Measurements from ENCODE around the gene BTBD9.

The BTBD9 gene

GRCh38 chr6:38389875-38390274 lies 249.9 kb downstream of the BTBD9 start:
- DNase-seq, result no peak
- in situ Hi-C loops (cut with HindIII; ENCODE audit: low pct_ligation_motif_present, low pct_unique_long_range_greater_than_20kb, low sequenced_read_pairs), result no loop called here

GRCh38 chr6:38387971-38388370 lies 251.8 kb downstream of the BTBD9 start:
- in situ Hi-C loops (cut with HindIII; ENCODE audit: low pct_ligation_motif_present, low pct_unique_long_range_greater_than_20kb, low sequenced_read_pairs), result no loop called here
- DNase-seq, result no peak

DNA sequence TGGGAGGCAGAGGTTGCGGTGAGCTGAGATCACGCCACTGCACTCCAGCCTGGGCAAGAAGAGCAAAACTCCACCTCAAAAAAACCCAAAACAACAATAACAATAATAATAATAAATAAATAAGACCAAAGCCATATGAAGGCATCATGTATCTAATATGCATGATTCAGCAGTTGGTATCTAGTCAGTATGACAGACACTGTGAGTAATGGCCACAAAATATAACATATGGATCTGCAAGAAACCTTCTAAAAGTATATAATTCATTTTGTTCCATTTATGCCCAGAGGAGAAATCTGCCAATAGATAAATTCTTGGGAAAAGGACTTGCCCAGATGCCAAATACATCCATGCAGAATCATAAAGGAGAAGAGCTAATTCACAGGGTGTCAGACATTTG lies 252.3 kb downstream of the BTBD9 start:
- no peak for DNase-seq
- in situ Hi-C loops (cut with HindIII; ENCODE audit: low pct_ligation_motif_present, low pct_unique_long_range_greater_than_20kb, low sequenced_read_pairs), result no loop called here

DNA sequence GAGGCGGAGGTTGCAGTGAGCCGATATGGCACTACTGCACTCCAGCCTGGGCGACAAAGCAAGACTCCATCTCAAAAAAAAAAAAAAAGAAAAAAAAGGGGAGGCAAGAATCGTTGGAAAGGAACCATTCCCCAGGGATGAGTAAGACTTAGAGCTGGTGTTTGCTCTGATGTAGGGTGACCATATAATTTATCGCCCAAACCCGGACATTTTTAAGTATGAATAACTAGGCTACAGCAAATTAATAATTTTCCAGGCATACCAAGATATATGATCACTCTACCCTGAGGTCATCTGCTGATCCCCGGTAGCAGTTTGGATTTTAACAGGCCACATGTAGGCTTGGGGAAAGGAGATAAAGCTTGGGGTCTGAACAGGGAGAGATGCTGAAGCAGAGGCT lies 260.9 kb downstream of the BTBD9 start:
- peak; percentile 71 for DNase-seq
- in situ Hi-C loops (cut with HindIII; ENCODE audit: low pct_ligation_motif_present, low pct_unique_long_range_greater_than_20kb, low sequenced_read_pairs), result no loop called here

DNA sequence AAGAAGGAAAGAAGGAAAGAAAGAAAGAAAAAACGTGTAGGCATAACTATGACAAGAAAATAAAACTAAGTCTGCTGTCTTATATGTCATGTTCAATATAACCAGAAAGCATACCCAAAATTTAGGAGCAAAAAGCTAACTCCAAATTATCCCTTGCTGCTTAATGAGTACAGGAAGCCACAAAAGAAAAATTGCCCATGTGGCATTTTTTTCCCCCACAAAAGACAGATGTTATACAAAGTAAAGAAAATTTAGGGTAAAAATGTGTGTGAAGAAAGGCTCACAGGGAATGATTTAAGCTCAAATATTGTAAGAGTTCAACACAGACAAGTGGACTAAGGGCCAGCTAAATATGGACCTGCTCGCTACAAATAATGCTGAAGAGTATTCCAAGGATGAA lies 263.8 kb downstream of the BTBD9 start:
- in situ Hi-C loops (cut with HindIII; ENCODE audit: low pct_ligation_motif_present, low pct_unique_long_range_greater_than_20kb, low sequenced_read_pairs), result no loop called here

DNA sequence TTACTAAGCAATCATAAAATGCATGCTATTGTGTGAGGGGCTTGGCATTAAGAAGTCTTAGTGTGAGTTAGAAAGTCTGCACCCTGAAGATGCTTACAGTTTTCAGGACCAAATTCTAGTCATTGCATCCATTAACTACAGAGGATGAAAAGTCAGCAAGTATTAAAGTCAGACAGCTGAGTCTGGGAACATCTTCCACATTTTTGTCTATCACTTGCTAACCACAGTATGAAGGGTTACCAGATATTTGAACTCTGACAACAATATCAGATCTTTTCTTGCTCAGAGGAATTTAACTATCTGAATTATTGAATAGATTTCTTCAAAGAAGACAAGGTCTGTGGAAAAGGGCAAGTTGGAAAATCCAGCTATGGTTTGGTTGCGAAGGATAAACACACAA lies 264.4 kb downstream of the BTBD9 start:
- in situ Hi-C loops (cut with HindIII; ENCODE audit: low pct_ligation_motif_present, low pct_unique_long_range_greater_than_20kb, low sequenced_read_pairs), result no loop called here
- DNase-seq, result no peak

More for the DNA sequence above, 263.8 kb downstream of the BTBD9 start:
- DNase-seq, result no peak

DNA sequence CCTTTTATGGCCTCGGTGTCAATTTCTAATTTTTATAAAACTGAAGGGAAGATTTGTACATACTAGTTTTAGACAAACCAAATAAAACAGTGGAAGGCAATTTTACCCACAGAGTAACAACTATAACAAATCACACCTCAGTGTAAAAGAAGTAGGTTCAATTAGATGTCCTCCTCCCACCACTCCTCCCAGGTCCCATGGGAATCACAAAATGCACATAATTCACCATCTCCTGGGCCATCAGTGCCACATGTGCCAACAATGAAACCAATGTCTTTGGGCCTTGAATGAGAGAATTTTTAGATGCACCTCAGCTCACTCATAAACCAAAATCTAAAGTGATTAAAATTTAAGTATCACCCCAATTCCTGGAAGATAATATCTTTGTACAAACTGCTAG lies 267.8 kb downstream of the BTBD9 start:
- in situ Hi-C loops (cut with HindIII; ENCODE audit: low pct_ligation_motif_present, low pct_unique_long_range_greater_than_20kb, low sequenced_read_pairs), result no loop called here
- DNase-seq, result no peak

DNA sequence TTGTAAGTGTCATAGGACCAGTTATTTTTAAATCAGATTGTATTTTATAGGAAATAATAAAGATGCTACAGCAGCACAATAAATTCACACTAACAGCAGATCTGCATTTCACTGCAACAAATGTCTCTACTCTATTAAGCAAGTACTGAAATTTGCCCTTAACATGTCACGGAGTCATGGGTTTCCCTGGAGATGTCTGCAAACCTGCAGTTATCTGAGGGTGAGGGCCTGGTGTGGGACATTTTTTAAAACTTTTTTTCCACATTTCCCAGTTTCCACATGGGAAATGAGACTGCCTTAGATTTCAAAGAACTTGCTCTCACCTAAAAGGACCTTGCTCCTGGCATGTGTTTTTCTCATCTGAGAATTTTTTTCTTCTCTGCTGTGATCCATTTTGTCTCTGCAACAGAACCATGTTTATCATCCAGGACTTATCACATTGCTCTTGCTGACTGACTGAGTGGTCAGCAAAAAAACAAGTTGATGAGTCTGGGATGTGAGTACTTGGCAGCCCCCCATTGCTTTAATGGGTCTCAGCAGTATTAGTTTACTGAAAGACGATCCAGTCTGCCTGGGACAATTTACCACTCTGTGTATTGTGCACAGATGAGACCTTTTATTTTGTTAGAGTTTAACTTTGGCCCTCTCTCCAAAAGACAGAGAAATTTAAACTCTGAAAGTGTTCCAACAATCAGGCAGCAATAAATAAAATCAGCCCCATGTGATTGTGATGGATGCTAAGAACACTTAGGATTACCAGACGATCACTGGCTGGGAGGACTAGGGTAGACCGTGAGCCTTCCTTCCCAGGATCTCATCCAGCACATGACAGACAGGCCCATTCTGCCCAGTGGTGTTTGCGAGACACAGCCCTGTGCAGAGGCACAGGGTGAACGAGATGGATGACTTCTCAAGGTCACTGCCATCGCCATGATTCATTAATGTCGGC lies 268.8 kb downstream of the BTBD9 start:
- in situ Hi-C loops (cut with HindIII; ENCODE audit: low pct_ligation_motif_present, low pct_unique_long_range_greater_than_20kb, low sequenced_read_pairs), result no loop called here

GRCh38 chr6:38367231-38367630 lies 272.5 kb downstream of the BTBD9 start:
- DNase-seq, result no peak
- in situ Hi-C loops (cut with HindIII; ENCODE audit: low pct_ligation_motif_present, low pct_unique_long_range_greater_than_20kb, low sequenced_read_pairs), result no loop called here

More for the DNA sequence above, 268.8 kb downstream of the BTBD9 start:
- DNase-seq, result no peak

DNA sequence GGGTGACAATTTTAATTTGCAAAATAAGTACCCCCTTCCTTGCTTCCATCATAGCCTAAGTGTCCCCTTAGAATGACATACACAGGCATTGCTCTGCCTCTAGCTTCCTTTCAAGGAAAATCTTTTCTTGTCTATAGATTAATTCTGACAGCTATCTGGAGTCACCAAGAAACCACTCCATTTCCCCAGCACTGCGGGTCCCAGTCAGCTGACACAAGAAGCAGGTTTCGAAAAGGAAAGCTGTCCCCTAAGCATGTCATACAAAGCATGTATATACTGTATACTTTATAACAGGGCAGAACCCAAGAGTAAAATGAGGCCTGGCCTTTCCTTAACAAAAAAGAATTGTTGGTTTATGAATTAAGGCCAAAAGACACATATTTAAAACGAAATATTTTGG lies 273.5 kb downstream of the BTBD9 start:
- no peak for DNase-seq
- in situ Hi-C loops (cut with HindIII; ENCODE audit: low pct_ligation_motif_present, low pct_unique_long_range_greater_than_20kb, low sequenced_read_pairs), result no loop called here

- in situ Hi-C loops (cut with HindIII; ENCODE audit: low pct_ligation_motif_present, low pct_unique_long_range_greater_than_20kb, low sequenced_read_pairs), result no loop called here
- no peak for DNase-seq
These were observed 275.0 kb downstream of the BTBD9 start for GRCh38 chr6:38364775-38365174.

DNA sequence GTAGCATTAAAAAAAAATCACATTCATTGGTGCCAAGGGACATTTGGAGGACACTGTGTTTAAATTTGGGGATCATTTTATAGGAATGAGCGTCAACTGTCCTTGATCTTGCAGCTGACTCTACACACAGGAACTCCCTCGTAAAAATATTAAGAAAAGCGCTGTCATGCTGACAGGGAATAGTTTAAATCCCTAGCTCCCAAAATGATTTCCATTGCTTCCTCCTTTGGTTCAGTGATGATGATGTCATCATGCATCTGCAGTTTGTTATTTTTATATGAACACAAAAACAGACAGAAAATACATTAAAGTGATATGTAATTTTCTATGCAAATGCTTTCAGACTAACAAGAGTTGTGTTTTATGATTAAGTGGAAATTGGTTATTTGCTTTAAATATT lies 275.6 kb downstream of the BTBD9 start:
- in situ Hi-C loops (cut with HindIII; ENCODE audit: low pct_ligation_motif_present, low pct_unique_long_range_greater_than_20kb, low sequenced_read_pairs), result no loop called here
- DNase-seq, result no peak

DNA sequence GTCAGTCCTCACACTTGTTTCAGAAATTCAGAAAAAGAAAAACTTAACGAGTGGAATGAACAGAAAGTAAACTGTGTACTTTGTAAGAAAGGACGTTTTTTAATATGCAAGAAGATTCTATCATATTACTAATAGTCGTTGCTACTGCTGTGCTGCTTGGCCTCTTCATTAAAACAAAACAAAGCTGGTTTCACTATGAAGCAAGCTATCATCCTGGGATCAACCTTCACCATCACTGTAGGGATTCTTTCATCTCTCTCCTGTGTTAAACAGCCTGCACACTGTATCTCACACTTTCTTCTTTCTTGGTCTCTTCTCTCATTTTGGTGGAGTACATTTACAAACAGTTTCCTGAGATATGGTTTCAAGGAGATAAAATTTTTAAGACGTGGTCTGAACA lies 284.2 kb downstream of the BTBD9 start:
- in situ Hi-C loops (cut with HindIII; ENCODE audit: low pct_ligation_motif_present, low pct_unique_long_range_greater_than_20kb, low sequenced_read_pairs), result no loop called here
- DNase-seq, result no peak

DNA sequence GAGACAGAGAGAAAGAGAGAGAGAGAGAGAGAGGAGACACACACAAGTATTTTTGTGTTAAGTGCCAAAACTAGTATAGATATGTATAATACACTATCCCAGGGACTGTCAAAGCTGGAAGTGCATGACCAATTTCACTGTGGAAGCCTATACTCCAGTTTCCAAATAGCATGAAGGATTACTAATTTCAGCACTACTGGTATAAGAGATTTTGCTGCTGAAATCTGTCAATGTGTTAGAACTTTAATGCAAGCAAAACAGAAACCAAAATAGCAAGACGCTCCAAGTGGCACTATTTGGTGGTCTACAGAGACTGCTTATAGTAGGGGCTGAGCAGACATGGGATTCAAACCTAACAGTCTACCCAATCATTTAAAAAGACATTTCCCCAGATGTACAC lies 284.8 kb downstream of the BTBD9 start:
- in situ Hi-C loops (cut with HindIII; ENCODE audit: low pct_ligation_motif_present, low pct_unique_long_range_greater_than_20kb, low sequenced_read_pairs), result no loop called here
- no peak for DNase-seq

- DNase-seq, result no peak
- in situ Hi-C loops (cut with HindIII; ENCODE audit: low pct_ligation_motif_present, low pct_unique_long_range_greater_than_20kb, low sequenced_read_pairs), result no loop called here
These were observed 285.7 kb downstream of the BTBD9 start for GRCh38 chr6:38354037-38354381.

GRCh38 chr6:38353310-38354036 lies 286.3 kb downstream of the BTBD9 start:
- no peak for DNase-seq
- in situ Hi-C loops (cut with HindIII; ENCODE audit: low pct_ligation_motif_present, low pct_unique_long_range_greater_than_20kb, low sequenced_read_pairs), result no loop called here

DNA sequence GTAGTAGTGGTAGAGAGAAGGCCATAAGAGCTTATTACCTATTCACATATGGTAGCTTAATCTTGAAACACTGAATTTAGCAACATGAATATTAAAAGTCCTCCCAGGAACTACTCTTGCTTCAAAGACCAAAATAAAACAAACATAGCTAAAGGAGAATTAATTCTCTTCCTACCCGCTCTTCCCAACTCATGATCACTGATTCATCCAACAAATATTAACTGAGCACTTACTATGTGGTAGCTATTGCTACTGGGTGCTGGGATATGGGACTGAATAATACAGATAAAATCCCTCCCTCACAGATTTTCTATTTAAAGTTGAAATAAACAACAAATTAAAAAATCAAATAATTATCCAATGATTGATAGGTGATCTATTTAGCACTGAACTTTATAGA lies 287.1 kb downstream of the BTBD9 start:
- in situ Hi-C loops (cut with HindIII; ENCODE audit: low pct_ligation_motif_present, low pct_unique_long_range_greater_than_20kb, low sequenced_read_pairs), result no loop called here
- no peak for DNase-seq

DNA sequence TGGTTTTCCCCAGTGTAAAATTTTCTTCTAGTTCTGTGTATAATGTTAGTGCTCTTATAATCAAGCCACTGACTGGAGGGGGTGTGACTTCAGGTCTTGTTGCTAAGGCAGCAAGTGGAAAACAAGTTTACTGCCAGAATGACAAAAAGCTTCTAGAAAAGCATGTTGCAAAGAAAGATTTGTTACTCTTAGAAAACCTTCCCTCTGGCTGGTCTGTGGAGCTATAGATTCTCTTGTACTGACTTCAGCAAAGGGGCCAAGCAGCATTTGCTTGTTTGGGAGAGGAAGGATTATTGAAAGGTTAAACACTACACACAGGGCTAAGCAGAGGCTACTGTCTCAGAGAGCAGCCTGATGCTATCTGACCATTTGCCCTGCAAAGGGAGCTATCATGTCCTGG lies 288.8 kb downstream of the BTBD9 start:
- DNase-seq, result no peak
- in situ Hi-C loops (cut with HindIII; ENCODE audit: low pct_ligation_motif_present, low pct_unique_long_range_greater_than_20kb, low sequenced_read_pairs), result no loop called here

- in situ Hi-C loops (cut with HindIII; ENCODE audit: low pct_ligation_motif_present, low pct_unique_long_range_greater_than_20kb, low sequenced_read_pairs), result no loop called here
- no peak for DNase-seq
These were observed 289.5 kb downstream of the BTBD9 start for GRCh38 chr6:38350220-38350619.

GRCh38 chr6:38349795-38350194 lies 289.9 kb downstream of the BTBD9 start:
- DNase-seq, result no peak
- in situ Hi-C loops (cut with HindIII; ENCODE audit: low pct_ligation_motif_present, low pct_unique_long_range_greater_than_20kb, low sequenced_read_pairs), result no loop called here

Data from ACHN (cell line).